PC-9 (cell line): ENCODE results near the gene PCDH9.

ENCODE experiments used
- EZH2 ChIP-seq: fragments of 200-600 bp; sonication (generic); IDR thresholded peaks from 2 replicates; pipeline ENCODE4 v1.8.0; 2017; ENCODE audit warnings: antibody characterized with exemption, low read depth
- TF ChIP-seq, protein P1 (sequence below): fragments of 200-600 bp; sonication (generic); conservative IDR thresholded peaks from 2 replicates; pipeline ENCODE4 v1.6.1; 2017; ENCODE audit warnings: mixed run types, antibody characterized with exemption, mild to moderate bottlenecking, moderate library complexity

DNA sequence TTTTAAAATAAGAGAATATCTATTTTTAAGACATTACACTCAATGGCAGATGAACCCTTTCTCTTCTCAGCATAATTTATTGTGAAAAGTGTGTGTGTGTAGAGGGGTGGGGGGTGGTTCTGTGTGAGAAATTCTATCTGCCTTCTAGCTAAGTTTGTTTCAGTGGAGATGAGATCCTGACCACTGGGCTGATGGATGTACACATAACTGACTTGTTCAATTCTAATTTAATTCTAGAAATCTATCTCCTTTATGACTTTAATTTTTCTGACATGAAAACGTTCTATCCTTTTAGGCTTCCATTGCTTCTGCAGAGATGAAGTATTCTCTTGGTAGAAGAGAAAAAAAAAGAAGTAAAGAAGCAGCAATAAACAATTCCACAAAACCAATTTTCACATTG lies 891.6 kb downstream of the PCDH9 start:
- TF ChIP-seq, protein P1, sequence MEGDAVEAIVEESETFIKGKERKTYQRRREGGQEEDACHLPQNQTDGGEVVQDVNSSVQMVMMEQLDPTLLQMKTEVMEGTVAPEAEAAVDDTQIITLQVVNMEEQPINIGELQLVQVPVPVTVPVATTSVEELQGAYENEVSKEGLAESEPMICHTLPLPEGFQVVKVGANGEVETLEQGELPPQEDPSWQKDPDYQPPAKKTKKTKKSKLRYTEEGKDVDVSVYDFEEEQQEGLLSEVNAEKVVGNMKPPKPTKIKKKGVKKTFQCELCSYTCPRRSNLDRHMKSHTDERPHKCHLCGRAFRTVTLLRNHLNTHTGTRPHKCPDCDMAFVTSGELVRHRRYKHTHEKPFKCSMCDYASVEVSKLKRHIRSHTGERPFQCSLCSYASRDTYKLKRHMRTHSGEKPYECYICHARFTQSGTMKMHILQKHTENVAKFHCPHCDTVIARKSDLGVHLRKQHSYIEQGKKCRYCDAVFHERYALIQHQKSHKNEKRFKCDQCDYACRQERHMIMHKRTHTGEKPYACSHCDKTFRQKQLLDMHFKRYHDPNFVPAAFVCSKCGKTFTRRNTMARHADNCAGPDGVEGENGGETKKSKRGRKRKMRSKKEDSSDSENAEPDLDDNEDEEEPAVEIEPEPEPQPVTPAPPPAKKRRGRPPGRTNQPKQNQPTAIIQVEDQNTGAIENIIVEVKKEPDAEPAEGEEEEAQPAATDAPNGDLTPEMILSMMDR, result no peak
- no peak for TF ChIP-seq EZH2
